HG03064 (cell line): ENCODE measurements around the gene AGBL4.
"Not testable (repeated sequence)": the region's sequence is repeated elsewhere in the genome, so short reads cannot be mapped to it uniquely, and the experiment has no call there.

Source experiments
- ATAC-seq: cut with Tn5 transposase; IDR thresholded peaks from one replicate; pipeline ENCODE4 v1.9.1; 2021; ENCODE audit warnings: low read depth; ENCODE audit not compliant: unreplicated experiment

AGBL4 gene

DNA sequence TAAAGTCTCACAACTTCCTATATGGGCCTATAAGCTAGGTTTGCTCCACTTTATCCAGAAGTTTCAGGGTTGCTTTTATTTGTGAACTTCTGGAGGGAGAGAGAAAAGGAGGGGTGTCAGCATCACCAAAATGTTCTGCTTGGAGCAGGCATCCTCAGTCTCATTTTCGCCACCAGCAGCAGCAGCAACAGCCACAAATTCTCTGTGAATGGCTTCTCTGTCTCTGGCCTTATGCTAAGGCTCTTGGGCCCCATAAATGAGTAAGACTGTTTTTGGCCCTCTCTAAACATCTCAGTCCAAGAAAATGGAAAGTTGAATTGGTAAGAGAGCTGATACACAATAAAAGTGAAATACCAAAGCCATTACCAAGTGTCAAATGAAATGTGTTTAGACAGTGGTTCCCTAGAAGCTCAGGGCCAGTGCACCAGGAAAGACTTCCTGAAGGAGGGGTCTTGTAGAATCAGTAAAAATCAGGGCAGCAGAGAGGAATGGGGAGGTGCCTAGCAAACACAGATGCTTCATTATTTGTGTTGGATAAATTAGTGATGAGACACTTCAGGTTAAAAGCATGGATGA is 1498.8 kb downstream of the AGBL4 start:
- no peak for ATAC-seq

DNA sequence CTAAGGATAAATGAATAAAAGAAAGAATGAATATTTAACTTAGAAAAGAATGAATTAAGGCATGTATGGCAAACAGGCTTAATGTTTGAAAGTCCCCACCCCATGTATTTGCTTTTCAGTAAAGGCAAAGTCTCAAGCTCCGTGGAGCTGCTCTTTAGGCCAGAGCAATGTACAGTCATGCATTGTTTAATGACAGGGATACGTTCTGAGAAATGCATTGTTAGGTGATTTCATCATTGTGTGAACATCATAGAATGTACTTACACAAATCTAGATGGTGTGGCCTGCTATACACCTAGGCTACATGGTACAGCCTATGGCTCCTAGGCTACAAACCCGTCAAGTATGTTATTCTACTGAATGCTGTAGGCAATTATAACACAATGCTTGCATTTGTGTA is 1500.2 kb downstream of the AGBL4 start:
- no peak for ATAC-seq

GRCh38 chr1:48519896-48520295 is 1503.9 kb downstream of the AGBL4 start:
- ATAC-seq, result not testable (repeated sequence)

GRCh38 chr1:48506870-48507269 is 1516.9 kb downstream of the AGBL4 start:
- ATAC-seq, result no peak

- ATAC-seq, result no peak
These were observed 1523.0 kb downstream of the AGBL4 start for GRCh38 chr1:48500541-48501450.

GRCh38 chr1:48499211-48499735 is 1524.5 kb downstream of the AGBL4 start:
- no peak for ATAC-seq

GRCh38 chr1:48498096-48498791 is 1525.5 kb downstream of the AGBL4 start:
- peak; percentile 81 for ATAC-seq

- ATAC-seq, result no peak
These were observed 1527.8 kb downstream of the AGBL4 start for GRCh38 chr1:48495911-48496310.

GRCh38 chr1:48495166-48495565 is 1528.6 kb downstream of the AGBL4 start:
- ATAC-seq, result no peak

DNA sequence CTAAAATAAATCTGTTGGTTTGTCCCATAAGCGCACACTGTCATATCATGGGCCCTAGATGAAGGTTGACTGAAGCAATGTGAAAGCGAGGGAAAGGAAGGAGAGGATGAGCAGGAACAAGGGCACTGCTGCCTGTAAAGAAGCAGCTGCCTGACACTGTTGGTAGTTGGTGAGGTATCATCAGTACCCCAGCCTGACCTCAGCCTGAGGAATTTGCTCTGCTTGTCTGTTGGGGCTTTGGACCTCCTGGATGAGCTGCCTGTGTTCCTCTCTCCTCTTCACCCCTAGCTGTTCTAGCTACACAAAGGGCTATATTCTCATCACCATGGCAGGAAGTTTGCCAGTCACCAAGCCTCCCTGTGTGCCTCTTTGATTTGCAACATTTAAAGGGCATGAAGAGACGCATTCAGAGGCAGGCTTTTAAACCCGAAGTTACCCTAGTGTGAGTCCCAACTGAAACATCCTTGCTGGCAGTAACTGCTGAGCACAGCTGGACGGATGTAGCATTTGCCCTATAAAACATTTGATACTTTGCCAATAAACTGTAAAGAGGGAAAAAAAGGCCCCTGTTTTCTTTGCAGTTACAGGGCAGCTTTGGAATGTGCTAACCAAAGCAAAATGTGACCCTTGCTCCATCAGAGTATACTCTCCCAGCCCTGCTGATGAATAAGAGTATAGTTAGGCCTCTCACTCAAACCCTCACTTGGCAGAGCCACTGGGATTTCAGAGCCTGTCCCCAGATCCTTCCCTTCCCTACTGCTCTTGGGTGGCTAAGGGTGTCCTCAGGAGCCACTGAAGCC is 1529.6 kb downstream of the AGBL4 start:
- ATAC-seq, result no peak

DNA sequence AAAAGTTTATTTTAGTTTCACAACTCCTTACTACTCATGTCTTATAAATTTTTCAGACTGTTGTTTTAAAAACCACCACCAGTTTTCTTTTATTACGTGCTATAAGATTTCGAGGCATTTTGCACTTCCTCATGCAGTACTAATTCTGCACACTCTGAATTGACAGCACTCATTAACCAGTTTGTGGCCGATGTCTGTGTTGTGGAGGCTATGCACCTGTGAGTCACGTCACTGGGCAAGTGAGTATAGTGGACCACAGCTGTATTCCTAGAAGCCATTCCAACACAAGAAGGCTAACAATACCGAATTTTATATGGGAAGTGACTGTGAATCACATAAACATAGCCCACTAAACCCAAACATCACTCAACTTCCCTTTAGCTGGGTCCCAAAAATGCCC is 1530.7 kb downstream of the AGBL4 start:
- ATAC-seq, result no peak

GRCh38 chr1:48492392-48492791 is 1531.4 kb downstream of the AGBL4 start:
- ATAC-seq, result no peak

GRCh38 chr1:48488721-48489120 is 1535.0 kb downstream of the AGBL4 start:
- no peak for ATAC-seq
